ENCODE measurements around the gene DRICH1.
"Not testable (repeated sequence)": the region's sequence is repeated elsewhere in the genome, so short reads cannot be mapped to it uniquely, and the experiment has no call there.

- not testable (repeated sequence) for TF ChIP-seq EZH2phosphoT487 (conservative IDR thresholded peaks at IDR 0.05; ENCODE audit: low read length); CTCF (IDR thresholded peaks at IDR 0.05; ENCODE audit: insufficient read depth, low read length, poor library complexity, severe bottlenecking)
These were observed 14.4 kb upstream of the DRICH1 start for GRCh38 chr22:23646526-23646925.
